M059J (cell line): Measurements from ENCODE around the gene HRNR. TPM values are rescaled to one million over a fixed set of nuclear protein-coding genes. Genes with fewer than 3 reads are reported as not detected.
"Not testable (repeated sequence)": the region's sequence is repeated elsewhere in the genome, so short reads cannot be mapped to it uniquely, and the experiment has no call there.

Source experiments
- DNase-seq: peaks from one replicate; pipeline ENCODE4 v3.0.0-alpha.2; 2012; ENCODE audit warnings: low read depth
- total RNA-seq: library from RNA; depleted of rRNA; stranded (reverse); fragments of >200 nt; shearing (Covaris generic); gene quantifications from 2 replicates; pipeline ENCODE4 v1.2.3, GENCODE V29; 2014; rRNA removed

HRNR gene
- total RNA-seq: not detected in 2 replicates

DNA sequence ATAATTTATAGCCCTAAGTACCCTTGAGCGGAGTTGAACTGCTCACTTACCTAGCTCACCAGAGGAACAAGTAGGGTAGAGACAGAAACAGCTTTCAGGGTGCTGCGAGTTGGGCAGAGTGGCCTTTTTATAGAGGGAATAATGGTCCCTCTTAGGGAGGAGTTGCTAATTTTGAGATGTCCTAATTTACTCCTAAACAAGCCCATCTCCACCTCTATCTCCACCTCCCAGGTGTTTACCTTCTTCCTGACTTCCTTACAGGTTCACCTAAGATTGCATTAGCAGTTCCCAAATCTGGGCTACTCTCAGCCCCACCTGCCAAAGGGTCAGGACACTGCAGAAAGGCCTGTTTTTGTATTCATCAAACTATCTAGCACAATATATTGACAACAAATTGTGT lies at the start of gene HRNR:
Gene HRNR (minus strand): TSS at position 101 of the 400 bp plus-strand sequence. CDS start 940 bp downstream, outside the sequence.
- no peak for DNase-seq

DNA sequence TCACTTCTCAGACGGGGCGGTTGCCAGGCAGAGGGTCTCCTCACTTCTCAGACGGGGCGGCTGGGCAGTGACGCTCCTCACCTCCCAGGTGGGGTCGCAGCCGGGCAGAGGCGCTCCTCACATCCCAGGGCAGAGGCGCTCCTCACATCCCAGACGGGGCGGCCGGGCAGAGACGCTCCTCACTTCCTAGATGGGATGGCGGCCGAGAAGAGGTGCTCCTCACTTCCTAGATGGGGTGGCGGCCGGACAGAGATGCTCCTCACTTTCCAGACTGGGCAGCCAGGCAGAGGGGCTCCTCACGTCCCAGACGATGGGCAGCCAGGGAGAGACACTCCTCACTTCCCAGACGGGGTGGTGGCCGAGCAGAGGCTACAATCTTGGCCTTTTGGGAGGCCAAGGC lies 32.4 kb upstream of the HRNR start:
- DNase-seq: not testable (repeated sequence)

DNA sequence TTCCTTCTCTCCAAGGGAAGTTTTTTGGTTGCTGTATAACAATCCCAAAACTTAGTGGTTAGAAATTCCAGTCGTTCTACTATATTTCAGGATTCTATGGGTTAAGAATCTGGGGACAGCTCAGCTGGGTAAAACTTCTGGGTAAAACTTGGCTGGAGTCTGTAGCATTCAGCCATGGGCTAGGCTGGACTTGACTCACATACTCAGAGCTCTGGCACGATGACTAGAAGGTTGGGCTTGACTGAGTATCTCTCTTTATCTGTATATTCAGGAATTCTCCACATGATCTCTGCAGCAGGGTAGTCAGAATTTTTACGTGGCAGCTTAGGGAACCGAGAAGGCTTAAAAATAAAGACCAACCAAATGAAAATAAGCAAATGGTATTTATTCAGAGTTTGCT lies 28.2 kb upstream of the HRNR start:
- peak; percentile 48 for DNase-seq

DNA sequence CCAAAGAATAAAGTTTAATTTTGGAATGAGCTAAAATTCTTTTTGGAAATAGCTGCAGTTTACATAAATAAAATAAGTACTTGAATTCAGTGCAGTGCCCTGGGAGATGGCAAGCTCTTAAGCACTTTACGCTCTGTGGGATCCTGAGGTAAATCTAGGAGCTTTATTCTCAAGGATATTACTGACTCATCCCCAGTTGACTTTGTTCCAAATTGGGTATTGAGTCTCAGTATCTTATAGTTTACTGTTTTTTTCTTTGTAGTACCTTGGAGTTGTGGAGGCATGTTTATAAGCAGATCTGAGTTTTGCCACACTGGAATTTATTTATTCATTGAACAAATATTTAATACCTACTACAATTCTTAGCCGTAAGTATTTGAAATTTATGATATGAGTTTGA lies 27.4 kb upstream of the HRNR start:
- DNase-seq: peak; percentile 54

DNA sequence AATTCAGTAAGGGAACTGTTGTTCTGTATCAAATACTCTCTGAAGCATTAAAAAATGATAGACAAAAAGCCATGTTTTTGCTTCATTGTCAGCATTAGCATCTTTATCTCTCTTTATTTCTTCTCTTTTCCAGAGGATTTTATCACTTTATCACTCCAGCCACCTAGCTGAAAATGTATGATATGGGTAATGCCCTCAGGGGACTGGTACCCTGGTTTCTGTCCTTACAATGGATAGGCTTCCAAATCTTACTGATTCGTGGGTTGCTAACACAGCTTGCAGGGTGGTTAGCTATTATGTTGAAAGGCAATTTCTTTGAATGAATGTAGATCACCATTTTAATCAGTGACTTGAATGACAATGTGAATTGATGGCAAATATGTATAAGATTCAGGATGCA lies 23.3 kb upstream of the HRNR start:
- DNase-seq: no peak

DNA sequence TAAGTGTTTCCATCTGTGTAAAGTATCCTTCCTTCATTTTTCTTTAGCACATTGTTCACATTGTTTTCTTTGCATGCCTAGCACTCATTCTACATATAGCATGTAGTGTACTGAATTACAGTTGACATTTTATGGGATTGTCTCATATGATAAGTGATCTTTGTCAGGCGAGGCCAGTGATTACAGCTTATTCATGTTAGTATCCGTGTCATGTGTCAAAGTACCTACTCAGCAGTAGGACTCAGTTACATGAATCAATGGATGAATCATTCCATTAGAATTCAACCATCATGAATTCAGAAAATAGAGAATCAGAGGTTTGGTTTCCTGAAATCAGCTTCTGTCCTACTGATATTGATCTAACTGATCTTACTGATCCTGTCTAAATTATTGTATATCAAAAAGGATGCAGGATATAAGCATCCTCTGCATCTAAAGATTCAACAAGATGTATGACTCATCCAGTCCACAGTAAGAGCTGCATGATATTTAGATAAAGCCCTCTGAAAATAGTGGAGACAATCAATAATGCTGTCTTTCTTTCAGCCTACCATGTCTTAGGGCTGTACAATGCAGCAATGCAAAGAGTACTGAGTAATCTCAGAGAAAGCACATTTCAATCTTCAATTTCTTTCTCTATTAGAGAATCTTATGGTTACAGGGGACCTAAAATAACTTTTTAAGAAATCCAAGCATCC lies 20.7 kb upstream of the HRNR start:
- peak; percentile 42 for DNase-seq

DNA sequence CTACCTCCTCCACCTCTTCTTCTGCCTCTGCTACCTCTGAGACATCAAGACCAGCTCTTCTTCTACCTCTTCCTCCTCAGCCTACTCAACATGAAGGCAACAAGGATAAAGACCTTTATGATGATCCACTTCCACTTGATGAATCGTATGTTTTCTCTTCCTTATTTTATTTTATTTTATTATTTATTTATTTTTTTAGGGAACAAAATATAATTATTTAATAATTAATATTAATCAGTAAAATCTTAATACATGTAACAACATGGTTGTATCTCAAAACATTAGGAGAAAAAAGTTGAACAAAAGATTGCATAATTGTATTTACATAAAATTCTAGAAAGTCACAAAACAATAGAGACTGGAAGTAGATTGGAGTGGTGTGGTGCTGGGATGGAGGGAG lies 13.1 kb upstream of the HRNR start:
- no peak for DNase-seq

DNA sequence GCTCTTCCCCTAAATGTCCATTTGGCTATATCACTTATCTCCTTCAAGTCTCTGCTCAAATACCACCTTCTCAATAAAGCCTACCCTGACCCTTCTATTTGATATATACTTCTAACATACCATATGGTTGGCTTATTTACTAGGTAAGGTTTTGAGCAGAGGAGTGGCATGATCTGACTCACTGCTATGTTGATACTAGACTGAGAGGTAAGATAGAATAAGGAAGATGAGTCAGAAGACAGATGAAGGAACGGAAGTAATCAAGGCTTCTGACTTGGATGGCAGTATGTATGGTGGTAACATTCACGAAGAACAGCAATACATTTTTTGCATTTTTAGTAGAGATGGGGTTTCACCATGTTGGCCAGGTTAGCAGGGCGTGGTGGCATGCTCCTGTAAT lies 4.8 kb upstream of the HRNR start:
- DNase-seq: peak; percentile 28

DNA sequence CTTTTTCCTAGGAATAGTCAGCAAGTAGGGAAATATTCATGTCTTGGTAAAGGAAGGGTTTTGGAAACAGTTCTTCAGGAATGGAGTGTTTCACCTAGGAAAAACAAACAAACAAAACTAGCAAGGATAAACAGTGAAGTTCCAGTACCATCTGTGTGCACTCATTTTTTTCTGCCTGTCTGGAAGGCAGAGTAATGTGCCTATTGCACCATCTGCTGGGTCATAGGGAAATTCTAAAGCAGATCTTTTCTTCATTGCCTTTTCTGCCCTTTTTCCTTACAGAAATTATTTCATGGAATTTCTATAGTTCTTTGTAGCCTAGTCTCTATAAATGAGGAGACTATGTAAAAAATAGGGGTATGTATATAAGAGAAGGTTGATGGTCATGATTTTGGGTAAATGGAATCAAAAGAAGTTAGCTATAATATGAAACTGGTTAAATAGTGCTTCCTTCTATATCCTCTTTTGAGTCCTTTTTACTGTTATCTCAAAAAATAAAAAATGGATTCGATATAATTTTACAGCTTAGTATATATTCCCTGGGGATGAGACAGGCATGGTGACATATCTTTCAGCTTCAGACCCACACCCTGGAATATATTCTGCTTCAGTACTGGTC lies 3.4 kb upstream of the HRNR start:
- DNase-seq: peak; percentile 20

DNA sequence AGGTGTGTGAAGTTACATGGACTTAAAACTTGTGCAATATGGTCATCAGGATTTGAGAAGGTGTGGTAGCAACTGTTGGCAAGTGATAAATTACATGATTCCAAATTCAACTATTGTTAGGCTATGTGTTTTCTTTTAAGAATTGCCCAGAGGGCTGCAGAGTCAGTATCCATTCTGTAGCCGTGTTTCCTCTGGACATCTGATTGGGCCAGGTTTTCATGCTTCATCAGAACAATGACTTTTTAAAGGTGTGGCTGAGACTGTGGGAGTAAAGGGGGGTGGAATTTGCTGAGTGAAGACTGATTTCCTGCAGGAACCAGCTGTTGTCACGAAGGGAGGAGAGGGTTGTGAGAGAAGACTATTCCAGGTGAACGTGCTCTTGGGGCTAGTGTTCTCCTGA lies 1.7 kb upstream of the HRNR start:
- DNase-seq: peak; percentile 4

DNA sequence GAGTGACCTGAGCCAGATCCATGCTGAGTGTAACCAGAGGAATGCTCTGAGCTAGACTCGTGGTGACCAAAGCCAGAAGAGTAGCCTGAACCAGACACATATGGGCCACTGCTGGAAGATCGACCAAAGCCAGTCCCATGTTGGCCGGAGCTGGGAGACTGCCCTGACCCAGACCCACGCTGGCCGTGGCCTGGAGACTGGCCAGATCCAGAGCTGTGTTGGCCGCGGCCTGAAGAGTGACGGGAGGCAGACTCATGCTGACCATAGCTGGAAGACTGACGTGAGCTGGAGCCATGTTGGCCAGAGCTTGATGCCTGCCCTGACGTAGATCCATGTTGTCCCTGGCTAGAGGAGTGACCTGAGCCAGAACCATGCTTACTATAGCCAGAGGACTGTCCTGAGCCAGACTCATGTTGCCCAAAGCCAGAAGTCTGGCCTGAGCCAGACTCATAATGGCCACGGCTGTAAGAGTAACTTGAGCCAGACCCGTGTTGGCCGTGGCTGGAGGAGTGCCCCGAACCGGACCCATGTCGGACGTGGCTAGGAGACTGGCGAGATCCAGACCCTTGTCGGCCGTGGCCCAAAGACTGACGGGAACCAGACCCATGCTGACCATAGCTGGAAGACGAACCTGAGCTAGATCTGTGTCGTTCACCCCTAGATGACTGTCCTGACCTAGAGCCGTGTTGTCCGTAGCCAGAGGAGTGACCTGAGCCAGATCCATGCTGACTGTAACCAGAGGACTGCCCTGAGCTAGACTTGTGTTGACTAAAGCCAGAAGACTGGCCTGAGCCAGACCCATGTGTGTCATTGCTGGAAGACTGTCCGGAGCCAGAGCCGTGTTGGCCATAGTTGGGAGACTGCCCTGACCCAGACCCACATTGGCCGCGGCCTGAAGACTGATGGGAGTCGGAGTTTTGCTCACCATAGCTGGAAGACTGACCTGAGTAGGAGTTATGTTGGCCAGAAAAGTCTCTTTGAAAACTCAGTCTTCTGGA lies 3.5 kb downstream of the HRNR start:
- DNase-seq: no peak

DNA sequence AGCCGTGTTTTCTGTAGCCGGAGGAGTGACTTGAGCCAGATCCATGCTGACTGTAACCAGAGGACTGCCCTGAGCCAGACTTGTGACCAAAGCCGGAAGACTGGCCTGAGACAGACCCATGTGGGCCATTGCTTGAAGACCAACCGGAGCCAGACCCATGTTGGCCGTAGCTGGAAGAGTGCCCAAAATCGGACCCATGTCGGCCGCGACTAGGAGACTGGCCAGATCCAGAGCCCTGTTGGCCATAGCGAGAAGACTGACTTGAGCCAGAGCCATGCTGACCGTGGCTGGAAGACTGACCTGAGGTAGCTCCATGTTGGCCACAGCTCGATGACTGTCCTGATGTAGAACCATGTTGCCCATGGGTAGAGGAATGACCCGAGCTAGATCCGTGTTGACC lies 4.6 kb downstream of the HRNR start:
- not testable (repeated sequence) for DNase-seq

DNA sequence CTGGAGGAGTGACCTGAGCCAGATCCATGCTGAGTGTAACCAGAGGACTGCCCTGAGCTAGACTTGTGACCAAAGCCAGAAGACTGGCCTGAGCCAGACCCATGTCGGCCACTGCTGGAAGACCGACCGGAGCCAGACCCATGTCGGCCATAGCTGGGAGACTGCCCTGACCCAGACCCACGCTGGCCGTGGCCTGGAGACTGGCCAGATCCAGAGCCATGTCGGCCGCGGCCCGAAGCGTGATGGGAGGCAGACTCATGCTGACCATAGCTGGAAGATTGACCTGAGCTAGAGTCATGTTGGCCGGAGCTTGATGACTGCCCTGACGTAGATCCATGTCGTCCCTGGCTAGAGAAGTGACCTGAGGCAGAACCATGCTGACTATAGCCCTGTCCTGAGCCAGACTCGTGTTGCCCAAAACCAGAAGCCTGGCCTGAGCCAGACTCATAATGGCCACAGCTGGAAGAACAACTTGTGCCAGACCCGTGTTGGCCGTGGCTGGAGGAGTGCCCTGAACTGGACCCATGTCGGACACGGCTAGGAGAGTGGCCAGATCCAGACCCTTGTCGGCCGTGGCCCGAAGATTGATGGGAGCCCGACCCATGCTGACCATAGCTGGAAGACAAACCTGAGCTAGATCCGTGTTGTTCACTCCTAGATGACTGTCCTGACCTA lies 5.1 kb downstream of the HRNR start:
- DNase-seq: no peak

DNA sequence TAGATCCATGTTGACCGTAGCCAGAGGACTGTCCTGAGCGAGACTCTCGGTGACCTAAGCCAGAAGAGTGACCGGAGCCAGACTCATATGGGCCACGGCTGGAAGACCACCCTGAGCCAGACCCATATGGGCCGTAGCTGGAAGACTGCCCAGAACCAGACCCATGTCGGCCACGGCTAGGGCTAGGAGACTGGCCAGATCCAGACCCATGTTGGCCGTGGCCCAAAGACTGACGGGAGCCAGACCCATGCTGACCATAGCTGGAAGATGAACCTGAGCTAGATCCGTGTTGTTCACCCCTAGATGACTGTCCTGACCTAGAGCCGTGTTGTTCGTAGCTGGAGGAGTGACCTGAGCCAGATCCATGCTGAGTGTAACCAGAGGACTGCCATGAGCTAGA lies 8.4 kb downstream of the HRNR start:
- not testable (repeated sequence) for DNase-seq

DNA sequence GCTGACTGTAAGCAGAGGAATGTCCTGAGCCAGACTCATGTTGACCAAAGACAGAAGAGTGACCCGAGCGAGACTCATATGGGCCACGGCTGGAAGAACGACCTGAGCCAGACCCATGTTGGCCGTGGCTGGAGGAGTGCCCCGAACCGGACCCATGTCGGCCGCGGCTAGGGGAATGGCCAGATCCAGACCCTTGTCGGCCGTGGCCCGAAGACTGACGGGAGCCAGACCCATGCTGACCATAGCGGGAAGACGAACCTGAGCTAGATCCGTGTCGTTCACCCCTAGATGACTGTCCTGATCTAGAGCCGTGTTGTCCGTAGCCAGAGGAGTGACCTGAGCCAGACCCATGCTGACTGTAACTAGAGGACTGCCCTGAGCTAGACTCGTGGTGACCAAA lies 9.1 kb downstream of the HRNR start:
- DNase-seq: not testable (repeated sequence)

DNA sequence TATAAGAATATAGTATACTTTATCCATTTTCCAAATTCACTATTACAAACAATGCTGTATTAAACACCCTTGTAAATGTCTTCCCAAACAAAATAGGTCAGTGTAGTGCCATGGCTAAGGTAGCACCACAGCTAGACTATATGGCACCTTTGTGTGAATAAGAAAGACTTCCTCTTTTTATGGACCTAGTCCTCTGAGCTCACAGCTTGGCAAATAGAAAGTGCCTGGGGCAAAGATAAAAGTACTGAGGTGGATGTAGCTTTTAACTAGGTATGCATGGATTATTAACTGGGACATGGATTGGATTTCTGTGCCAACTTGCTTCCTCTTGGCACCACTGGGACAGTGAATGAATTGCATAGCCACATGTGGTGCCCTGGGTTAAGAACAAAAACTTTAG lies 25.0 kb downstream of the HRNR start:
- DNase-seq: no peak

DNA sequence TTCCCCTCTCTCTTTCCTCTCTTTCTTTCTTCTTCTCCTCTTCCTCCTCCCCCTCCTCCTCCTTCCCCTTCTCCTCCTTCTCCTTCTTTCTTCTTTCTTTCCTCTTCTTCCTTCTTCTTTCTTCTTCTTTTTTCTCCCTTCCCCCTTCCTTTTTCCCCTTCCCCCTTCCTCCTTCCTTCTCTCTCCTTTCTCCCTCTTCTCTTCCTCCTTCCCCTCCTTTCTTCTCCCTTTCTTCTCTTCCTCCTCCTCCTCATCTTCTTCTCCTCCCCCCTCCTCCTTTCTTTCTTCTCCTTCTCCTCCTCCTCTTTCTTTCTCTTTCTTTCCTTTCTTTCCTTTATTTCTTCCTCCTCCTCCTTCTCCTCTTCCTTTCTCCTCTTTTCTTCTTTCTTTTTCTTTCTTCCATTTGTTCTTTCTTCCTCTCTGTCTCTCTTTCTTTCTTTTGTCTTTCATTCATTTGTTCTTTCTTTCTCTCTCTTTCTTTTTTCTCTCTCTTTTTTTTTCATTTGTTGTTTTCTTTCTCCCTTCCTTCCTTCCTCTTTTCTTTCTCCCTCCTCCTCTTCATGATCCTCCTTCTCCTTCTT lies 26.5 kb downstream of the HRNR start:
- DNase-seq: no peak

DNA sequence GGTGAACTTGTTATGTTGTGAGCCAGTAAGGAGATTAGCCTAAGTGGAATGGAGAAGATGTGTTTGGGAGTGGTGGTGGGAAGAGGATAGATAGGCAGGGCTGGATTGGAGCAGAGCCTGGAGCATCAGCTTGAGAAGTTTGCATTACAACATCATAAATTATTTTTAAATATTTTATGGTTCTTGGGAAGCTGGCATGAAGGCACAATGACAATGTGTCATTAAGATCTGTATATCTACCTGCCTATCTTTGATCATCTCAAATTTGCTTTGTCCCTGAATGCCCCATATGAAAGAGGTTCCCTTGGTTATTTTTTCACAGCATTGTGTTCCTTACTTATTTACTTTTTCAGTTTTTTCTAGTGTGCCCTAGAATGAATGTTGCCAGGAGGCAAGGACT lies 32.3 kb downstream of the HRNR start:
- DNase-seq: no peak

DNA sequence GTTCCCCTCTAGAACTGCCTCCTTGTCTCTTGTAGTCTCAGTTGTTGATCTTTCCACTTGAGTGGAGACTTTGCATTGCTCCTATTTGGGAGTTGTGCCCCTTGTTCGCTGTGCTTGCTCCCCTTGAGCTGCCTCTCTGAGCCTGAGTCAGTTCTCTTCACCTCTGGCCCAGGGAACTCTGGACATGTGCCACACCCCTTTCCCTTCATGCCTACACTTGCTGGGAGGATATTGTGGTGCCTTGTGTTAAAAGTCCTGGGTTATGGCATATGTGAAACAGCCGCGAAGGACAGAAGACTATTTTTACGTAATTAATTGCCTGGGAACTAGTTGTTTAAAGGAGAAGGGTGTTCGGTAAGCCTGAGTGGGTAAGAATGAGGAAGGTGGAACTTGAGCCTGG lies 32.7 kb downstream of the HRNR start:
- no peak for DNase-seq

DNA sequence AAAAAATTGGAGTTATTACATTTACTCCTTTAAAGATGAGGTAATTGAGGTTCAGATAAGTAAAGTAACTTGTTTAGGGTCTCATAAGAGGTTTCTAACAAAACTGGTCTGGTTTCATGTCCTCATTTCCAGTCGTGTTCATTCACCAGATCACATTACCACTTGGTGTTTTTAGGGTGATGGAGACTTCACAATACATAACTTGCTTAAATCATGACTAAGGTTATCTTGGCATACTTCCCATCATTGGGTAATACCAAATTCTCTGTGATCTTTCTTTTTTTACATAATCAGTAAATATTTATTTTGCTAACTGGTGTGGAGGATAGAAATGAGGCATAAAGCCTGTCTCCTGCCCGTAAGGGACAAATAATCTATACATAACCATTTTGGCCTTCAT lies 33.4 kb downstream of the HRNR start:
- peak; percentile 33 for DNase-seq

DNA sequence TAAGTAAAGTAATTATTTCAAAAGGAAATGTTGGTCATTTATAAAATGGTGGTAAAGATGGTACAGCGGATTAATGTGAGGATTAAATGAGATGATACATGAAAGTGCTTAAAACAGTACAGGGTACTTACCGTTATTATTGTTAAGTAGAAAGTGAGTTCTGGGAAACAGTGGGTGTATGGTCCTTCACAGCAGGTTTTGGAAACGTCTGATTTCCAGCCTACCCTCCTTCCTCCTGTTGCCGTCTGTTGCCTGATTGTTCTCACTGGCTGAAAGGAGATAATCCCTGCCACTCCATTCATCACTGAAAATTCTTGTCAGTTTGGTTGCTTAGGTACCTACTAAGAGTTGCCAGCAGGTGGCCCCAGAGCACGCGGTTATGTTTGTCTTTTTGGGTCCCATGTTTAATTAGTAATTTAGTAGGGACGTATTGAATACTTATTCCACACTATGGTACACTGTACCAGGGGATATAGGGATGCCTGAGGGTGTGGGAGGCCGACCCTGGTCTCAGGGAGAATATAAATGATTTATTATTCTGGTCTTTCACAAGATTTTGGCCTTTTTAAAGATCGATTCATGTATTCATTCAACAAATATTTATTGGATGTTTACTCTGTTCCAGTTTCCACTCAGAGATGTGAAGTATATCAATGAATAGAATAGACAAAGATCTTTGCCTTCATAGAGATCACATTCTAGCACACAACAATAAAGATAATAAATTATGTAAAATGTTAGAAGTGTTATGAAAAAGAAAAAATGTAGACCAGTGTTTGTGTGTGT lies 34.1 kb downstream of the HRNR start:
- DNase-seq: peak; percentile 73
